GM12873 (cell line): ENCODE measurements around the gene BLM.

Experiments used
- TF ChIP-seq, protein P1 (sequence below): IDR thresholded peaks from 2 replicates; pipeline ENCODE4 v1.5.1; 2012; ENCODE audit warnings: low read depth, mild to moderate bottlenecking, moderate library complexity, low read length, control low read depth; ENCODE audit not compliant: insufficient read depth; ENCODE audit errors: missing control alignments

Gene BLM

DNA sequence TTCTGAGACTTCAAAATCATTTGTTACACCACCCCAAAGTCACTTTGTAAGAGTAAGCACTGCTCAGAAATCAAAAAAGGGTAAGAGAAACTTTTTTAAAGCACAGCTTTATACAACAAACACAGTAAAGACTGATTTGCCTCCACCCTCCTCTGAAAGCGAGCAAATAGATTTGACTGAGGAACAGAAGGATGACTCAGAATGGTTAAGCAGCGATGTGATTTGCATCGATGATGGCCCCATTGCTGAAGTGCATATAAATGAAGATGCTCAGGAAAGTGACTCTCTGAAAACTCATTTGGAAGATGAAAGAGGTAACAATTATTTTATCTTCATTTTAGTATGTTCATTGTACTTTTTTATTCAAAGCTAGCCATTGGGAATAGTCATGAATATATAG lies 32.6 kb downstream of the BLM start:
- TF ChIP-seq, protein P1, sequence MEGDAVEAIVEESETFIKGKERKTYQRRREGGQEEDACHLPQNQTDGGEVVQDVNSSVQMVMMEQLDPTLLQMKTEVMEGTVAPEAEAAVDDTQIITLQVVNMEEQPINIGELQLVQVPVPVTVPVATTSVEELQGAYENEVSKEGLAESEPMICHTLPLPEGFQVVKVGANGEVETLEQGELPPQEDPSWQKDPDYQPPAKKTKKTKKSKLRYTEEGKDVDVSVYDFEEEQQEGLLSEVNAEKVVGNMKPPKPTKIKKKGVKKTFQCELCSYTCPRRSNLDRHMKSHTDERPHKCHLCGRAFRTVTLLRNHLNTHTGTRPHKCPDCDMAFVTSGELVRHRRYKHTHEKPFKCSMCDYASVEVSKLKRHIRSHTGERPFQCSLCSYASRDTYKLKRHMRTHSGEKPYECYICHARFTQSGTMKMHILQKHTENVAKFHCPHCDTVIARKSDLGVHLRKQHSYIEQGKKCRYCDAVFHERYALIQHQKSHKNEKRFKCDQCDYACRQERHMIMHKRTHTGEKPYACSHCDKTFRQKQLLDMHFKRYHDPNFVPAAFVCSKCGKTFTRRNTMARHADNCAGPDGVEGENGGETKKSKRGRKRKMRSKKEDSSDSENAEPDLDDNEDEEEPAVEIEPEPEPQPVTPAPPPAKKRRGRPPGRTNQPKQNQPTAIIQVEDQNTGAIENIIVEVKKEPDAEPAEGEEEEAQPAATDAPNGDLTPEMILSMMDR: no peak

DNA sequence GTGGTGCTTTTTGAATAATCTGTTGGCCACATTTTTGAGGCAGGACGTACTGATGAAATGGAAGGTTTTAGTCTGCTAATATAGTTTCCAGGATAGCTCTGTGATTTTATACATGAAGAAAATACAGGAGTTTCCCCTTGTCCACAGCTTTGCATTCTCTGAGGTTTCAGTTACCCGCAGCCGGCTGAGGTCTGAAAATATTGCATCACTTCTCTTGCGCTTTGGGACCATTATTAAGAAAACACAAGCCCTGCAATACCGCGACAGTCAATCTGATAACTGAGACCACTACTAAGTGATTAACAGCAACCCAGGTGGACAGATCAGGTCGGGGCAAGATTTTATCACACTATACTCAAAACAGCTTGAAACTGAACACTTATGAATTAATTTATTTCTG lies 33.0 kb downstream of the BLM start:
- TF ChIP-seq, protein P1: no peak

DNA sequence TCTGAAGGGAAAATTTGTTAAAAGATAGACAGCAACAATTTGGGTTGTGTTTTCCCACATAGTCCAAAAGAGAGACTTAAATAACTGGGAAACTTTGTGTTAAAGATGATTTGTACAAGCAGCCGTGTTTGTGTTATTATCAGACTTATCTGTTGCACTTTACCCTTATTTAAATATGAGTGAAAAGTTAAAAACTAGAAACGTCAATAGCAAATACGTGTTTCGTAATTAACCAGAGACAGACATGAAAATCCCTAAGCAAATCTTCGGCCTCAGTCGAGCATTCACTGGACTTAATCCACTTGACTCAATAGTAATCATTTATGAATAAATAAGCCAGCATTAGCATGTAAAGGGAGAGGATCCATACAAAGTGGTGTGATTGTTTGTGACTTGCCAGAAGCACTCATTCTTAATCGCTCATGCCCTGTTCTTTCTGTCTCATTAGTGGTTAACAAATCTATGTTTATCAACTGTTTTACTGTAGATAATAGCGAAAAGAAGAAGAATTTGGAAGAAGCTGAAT lies 34.2 kb downstream of the BLM start:
- TF ChIP-seq, protein P1: no peak

DNA sequence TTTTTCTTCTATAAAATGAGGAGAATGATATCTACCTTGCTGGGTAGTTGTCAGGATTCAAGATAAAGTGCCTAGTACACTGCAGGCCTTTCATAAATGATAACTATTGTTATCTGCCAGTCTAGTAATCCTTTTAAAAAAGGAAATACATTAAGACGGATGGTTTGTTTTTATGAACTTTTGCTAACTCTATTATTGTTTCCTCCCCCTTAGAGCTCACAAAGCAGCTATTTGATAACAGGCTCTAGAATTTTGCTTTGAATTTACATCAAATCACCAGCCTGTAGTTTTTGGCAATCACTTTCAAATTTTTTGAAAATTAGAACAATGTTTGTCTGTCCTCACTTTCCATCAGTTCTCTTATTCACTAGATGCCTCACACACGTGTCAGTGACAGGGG lies 39.8 kb downstream of the BLM start:
- TF ChIP-seq, protein P1: no peak

DNA sequence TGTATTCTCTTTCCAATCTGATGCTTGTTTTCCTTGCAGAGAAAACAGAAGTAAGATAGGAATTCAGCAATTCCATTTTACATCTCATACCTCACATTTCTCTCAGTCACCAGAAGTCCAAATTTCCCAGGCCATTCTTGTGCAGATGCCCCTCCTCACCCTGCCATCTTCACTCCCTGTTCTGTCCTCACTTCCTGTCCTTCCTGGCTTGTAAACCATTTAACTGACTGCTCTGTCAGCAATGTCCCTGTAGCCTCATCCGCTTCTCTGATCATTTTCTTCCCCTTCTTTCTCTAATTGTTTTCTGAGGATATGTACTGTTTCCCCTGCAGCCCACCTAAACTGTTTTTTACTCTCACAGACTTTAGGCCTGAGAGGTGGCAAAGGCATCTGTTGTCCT lies 40.3 kb downstream of the BLM start:
- TF ChIP-seq, protein P1: no peak

DNA sequence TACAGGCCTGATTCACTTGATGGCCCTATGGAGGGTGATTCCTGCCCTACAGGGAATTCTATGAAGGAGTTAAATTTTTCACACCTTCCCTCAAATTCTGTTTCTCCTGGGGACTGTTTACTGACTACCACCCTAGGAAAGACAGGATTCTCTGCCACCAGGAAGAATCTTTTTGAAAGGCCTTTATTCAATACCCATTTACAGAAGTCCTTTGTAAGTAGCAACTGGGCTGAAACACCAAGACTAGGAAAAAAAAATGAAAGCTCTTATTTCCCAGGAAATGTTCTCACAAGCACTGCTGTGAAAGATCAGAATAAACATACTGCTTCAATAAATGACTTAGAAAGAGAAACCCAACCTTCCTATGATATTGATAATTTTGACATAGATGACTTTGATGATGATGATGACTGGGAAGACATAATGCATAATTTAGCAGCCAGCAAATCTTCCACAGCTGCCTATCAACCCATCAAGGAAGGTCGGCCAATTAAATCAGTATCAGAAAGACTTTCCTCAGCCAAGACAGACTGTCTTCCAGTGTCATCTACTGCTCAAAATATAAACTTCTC lies 43.6 kb downstream of the BLM start:
- TF ChIP-seq, protein P1: no peak

DNA sequence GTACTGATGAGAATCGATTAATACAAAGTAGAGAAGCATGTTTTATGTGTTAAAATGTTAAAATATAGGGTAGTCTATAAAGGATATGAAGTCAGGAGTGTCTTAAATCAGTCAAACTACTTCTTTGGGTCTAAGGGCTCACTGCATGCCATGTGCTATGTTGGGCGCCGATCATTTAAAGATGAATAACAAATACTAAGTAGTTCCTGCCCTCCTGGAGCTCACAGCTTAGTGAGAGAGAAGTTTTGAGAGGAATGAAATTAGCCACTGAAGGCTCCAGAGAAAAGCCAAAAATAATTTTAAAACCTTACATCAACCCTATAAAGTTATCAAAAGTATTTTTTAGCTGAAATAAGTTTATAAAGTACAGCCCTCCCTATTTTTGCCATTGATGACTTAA lies 44.5 kb downstream of the BLM start:
- TF ChIP-seq, protein P1: no peak
